Kidney capillary endothelial cell (primary cell): ENCODE data around the gene CGB7.
"Not testable (repeated sequence)": the region's sequence is repeated elsewhere in the genome, so short reads cannot be mapped to it uniquely, and the experiment has no call there.

Experiments used
- DNase-seq: peaks from one replicate; pipeline ENCODE4 v3.0.0-alpha.2; 2018; ENCODE audit warnings: low spot score

The CGB7 gene

DNA sequence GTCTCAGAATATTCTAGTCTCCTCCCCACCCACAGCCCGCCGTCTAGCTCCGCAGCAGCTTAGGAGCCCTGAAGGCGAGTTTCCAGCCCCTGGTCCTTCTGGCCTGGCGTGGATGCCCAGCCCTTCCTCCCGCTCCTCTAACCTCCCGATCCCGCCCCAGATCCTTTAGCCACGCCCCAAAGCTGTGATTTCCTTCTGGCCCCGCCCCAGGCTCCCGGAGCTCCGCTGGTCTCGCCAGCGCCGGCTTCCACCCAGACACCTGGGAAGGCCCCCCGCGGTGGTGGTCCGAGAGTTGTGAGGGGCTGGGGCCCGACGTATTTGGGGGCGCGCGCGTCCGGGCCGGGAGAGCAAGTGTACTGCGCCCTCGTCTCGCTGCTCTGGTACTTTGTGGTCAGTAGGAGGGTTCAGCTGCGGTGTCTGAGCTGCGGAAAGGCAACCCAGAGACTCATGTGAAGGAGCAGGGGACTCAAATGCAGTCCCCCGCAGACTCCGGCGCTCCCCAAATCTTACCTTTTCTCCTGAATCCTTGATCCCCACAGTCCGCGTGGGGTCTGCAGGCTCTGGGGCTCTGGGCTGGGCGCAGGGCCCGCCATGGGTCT, at the start of gene CGB7:
Gene CGB7, minus strand, starts transcription at position 114 of the 599 bp plus-strand sequence. CDS start 2,374 bp downstream, outside the sequence.
- DNase-seq, result peak; percentile 59

DNA sequence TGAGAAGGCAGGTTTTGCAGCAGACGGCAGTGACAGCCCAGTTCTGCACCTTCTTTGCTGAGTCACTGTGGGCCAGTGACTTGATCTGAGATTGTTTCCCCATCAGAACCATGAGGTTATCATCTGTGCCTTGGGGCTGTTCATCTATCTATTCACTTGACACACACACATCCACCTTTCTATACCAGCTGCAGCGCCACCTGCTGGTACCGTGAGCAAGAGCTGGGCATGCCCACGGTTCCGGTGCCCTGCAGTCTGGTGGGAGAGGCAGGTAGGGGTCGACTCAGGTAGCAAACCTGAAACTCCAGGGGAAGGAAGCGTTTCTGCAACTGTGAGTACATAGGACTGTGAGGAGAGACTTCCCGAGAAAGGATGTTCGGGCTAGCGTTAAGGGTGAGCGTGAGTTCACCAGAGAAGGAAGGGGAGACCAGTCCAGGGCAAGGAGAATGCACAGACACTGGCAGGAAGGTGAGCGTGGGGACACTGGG, 49.1 kb upstream of the CGB7 start:
- peak; percentile 42 for DNase-seq

DNA sequence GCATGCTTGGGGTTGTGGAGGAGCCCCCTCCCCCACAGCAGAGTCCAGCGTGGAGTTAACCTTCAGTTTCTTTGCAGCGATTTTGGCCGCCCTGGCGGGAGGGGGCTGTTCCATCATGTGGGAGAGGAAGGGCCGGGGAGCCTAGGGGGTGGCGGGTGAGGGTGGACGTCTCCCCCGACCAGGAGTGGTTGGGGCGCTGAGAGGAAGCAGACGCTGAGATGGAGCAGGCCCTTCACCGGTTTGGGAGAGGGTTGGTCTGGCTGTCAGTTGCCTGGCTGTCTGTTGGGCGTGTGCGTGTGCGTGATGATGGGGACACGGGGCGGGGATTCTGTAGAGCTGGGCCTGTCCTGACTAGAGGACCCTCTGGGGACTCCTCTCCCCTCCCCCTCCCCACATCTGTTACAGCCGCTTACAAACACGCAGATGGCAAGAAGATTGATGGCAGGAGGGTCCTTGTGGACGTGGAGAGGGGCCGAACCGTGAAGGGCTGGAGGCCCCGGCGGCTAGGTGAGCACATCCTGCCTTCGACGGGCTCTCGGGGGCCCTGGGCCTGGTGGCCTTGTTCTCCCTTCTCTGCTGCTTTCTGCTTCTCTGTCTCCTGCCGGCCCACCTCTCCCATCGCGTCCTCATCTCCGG, 46.8 kb upstream of the CGB7 start:
- no peak for DNase-seq

DNA sequence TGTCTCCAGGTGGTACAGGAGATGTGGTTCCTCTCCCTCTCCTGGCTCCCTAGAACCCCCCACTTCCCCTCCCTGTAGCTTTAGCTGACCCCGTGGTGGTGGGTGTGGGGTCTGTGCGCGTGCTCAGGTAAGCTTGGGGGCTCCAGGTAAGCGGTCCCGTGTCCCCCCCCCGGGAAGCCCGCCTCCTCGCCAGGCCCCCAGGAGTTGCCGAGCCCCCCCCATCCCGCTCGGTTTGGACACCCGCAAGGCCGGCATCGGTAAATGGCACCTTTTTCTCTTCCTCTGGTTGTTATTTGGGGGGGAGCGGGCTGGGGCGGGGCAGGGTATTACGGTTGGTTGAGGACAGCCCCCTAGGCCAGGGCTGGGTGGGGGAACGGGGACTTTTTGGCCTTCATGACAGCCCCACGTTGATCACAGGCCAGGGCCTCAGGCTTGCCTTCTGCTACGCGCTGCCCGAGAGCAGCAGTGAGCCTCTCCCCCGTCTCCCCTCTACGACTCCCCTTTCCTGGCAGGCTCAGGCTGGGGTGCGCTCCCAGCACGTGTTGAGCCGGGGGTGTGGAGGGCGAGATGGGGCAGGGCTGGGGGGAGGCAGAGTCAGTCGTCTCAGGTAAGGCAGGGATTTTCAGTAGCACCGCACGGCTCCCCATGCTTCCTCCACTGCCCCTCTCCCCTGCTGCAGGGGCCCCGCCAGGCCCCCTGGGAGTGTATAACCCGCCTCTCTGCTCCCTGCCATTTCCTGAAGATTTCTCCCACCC, 46.0 kb upstream of the CGB7 start:
- no peak for DNase-seq

DNA sequence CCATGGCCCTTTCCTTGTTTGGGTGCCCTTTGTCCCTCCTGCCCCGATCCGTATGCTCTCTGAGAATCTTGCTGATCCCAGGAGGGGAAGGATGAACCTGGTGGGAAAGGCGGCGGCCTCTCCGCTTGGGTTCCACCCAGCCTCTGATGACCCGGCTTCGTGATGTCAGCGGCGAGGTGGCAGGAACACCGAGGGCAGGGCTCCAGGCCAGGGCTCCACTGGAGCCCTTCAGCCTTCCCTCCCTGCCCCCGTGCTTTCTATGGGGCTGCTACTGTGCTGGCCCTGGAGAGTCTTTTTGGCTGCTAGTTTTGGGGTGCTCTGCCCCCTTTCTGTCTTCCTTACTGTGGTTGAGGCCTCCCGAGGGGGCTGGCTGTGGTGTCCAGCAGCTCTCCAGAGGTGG, 44.8 kb upstream of the CGB7 start:
- DNase-seq, result no peak

DNA sequence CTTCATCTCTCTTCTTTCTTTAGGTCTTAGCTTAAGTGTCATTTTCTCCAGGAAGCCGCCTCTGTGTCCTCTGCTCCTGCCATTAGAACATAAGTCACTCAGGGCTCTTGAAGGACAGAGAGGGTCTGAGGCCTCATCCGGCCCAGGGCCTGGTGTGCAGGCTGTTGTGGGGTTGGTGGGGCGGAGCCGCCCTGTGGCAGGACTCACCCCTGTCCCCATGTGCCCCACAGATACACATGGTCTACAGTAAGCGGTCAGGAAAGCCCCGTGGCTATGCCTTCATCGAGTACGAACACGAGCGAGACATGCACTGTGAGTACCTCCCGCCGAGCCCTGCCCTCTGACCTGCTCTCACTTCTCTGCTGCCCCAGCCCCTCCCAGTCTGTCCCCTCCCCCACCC, 43.6 kb upstream of the CGB7 start:
- no peak for DNase-seq

DNA sequence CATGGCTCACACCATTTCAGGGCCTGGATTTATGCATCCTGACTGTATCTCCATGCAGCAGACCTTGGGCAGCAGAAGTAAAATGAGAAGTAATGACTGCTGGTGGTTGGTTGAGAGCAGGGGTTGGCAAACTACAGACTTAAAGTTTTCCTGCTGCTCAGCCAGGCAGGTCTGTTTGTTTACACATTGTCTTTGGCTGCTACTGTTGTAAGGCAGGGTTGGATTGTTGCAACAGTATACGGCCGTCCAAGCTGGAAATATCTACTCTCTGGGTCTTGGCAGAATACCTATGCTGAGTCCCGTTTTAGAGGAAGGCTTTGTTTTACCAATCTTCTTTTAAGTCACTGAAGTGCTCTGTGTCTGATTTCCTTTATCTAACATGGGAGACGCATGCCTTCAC, 41.2 kb upstream of the CGB7 start:
- DNase-seq, result no peak

DNA sequence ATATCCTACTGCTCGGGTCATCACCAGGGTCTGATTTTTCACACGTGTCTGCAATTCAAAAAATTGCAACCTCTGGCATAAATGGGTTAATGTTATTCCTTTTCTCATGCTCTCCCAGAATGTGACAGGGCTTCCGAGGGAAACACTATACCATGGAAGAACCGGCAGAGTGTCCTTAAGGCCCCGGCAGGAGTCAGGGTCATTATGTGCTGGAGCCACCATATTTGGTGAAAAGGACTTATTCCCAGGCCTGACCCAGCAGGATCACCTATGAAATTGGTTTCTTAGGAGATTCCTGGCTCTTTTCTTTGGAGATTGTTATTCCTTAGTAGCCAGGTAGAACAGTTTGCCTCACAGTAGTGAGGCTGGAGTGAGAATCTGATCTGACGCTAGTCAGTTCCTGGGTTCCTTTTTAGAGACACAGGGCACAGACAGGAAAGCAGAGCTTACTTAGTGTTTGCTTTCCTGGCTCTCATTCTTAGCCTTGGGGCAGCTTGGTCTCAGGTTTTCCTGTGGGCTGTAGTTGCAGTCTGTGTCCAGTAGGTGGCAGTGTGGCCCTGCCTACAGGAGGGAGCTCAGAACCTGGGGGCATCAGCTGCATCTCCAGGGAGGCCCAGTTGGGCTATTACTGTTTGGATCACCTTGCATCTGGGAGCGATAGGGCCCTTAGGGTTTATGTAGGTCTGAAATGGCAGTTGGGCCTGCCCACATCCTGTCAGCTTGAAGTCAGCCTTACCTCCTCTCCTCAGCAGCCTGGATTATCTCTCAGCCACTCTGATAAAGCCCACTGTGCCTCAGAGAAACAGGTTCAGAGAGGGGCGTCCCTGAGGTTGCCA, 40.1 kb upstream of the CGB7 start:
- DNase-seq, result peak; percentile 62

DNA sequence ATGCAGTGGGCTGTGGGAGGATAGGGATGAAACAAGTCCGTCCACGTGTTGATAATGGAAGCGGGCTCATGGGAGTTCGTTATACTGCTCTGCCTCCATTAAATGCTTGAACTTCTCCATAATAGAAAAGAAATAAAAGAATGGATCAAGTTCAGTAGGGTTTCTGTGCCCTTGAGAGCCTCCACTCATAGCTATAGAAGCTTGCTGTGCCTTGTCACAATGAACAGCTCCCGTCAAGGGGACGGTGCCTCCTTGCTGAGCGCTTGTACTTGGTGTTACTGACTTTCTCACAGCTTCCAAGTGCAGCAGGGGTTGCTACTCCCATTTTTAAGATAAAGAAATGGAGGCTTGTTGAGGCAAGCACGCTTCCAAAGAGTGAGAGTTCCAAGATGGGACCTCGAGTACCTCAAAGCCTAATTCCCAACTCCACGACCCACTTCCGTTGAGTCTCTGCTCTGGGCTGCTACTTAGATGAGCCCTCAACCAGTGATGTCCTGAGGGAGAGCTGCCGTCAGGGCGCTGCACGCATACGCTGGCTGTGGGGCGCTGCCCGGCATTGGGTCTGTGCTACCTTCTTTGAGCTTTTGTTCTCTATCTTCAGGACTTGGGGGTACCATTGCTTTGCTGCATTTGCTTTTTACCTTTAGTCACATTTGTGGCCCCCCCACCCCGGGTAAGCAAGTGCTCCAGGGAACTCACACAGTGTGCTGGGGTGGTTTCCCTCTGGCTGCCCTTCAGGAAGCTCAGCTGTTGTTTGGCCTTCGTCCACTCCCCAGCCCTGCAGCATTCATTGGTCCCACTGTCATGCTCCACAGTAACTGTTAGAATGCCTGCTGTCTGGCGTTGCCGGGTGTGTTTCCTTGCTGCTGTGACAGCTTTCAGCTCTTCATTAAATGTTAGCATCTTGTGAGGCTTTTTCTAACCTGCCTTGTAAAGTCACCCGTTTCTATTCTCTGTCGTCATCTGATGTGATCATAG, 37.2 kb upstream of the CGB7 start:
- DNase-seq, result no peak

DNA sequence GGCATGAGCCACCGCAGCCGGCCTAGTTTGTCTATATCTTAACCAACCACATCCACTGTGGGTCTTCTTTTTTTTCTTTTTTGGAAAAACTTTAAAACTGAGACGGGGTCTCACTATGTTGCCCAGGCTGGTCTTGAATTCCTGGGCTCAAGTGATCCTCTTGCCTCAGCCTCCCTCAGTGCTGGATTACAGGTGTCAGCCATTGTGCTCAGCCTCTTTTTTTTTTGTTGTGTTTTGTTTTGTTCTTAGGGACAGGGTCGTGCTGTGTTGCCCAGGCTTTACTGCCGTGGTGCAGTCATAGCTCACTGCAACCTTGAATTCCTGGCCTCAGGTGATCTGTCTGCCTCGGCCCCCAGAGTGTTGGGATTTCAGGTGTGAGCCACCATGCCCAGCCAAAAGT, 35.1 kb upstream of the CGB7 start:
- DNase-seq, result no peak

DNA sequence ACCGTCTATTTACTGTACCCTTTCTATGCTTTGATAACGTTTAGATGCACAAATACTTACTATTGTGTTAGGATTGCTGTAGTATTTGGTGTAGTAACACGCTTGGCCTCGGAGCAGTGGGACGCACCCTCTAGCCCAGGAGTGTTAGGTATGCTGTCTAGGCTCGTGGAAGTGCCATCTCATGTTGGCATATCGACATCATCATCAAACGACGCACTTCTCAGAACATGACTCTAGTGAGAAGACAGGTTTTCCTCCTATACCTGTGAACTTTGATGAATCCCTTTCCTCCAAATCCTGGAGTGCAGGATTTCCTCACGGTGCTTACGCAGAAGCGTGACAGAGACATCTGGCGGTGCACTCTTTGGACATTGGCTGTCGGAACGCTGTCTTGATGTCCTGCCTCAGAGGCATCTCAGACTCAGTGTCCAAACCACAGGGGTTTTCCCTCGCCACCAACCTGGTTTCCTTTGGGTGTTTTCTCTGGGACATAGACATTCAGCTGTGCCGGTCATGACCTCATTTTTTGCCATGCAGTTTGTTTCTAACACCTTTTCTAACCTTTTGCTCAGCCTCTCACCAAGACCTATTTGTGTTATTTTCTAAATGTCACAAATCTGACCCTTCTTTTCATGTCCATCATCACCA, 34.0 kb upstream of the CGB7 start:
- no peak for DNase-seq

DNA sequence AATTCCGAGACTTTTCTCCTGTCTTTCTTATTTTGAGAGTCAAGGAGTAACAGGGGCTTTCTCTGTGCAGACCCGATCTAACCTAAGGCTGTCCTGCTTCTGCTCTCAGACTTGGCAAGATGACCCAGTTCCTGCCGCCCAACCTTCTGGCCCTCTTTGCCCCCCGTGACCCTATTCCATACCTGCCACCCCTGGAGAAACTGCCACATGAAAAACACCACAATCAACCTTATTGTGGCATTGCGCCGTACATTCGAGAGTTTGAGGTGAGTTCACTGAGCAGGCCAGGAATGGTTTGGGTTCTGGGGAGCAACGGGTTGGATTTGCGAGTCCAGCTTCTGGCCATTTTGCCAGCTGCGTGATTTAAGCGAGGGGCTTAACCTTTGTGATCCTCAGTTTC, 28.7 kb upstream of the CGB7 start:
- DNase-seq, result no peak

DNA sequence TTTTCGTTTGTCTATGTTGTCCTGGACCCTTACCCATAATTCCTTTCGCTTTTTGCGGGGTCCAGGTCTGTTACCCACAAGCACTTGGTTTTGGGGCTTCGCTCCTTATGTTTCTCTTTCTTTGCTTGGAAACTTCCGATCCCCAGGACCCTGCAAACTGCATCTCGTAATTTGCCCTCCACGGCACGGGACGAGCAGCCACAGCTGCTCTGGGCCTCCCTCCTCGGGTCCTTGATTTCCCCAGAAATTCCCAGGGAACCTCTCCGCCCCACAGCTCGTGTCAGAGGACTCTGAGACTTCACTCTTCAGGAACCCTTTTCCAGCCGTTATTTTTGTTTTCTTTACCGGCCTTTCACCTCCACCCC, 28.3 kb upstream of the CGB7 start:
- no peak for DNase-seq

DNA sequence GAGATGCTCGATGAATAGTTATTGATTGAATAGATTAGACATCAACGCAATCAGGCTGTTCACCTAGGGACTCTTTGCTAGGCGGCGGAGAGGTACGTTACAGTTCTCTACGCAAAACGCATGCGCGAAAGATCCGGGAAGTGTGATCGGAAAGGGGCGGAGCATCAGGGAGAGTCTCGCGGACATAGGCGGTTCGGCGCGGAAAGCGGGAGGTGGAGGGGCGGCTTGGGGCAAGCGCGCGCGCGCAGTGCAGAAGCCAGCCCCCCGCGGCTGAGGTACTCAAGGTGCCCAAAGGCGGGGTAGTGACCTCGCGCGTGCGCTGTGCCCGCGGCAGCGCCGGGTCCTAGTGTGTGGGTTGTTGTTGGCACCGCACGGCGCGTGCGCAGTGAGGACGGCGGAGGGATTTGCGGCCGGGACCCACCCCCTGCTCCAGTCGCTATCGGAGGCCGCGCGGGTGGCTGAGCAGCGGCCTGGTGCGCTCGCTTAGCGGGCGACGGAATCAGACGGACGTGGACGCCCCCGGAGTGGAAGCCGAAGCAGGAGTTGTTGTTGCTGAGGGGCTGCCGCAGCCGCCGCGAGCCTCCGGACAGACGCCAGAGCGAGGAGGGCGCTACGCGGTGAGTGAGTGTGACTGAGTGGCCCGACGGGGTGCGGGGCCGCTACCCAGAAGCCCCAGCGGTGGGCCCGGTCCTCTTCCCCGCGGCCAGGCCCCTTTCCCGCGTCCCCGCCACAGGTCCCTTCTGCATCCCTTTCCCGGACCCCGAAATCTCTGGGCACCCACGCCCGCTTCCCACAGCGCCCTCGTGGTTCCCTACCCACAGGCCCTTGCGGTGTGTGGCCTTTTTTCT, 27.7 kb upstream of the CGB7 start, which contains the start of gene SNRNP70:
Gene SNRNP70, plus strand, starts transcription at position 432 of the 848 bp plus-strand sequence. CDS start 964 bp downstream, outside the sequence.
- DNase-seq, result peak; percentile 99

DNA sequence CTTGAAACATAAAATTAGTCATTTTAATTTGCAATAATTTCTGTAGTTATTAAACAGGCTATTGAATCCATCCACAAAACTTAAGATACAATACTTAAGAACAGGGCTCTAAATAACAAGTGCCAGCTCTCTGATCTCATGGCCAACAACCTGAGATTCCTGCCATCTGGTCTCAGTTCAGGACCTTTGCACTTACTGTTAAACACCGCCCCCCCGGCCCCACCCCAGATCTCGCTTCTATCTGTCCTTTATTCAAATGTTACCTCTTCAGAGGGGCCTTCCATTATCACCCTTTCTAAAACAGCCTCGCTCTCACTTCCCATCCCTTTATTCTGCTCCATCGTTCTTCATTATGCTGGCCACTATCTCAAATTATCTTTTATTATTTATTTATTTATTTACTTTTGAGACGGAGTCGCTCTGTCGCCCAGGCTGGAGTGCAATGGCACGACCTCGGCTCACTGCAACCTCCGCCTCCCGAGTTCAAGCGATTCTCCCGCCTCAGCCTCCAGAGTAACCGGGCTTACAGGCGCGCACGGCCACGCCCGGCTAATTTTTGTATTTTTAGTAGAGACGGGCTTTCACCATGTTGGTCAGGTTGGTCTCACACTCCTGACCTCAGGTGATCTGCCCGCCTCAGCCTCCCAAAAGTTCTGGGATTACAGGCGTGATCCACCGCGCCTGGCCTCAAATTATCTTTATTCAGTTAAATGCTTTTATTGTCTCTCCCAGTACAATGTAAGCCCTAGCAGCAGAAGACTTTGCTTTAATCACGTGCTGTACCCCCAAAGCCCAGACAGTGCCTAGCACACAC, 26.9 kb upstream of the CGB7 start:
- DNase-seq, result no peak

DNA sequence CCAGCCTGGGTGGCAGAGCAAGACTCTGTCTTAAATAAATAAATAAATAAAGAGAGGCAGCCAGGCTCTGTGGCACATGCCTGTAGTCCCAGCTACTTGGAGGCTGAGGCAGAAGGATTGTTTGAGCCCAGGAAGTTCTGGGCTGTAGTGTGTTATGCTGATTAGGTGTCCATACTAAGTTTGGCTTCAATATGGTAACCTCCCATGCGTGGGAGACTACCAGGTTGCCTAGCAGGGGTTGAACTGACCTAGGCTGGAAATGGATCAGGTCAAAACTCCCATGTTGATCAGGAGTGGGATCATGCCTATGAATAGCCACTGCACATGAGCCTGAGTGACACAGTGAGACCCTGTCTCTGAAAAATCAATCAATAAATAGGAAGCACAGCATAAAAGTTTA, 23.7 kb upstream of the CGB7 start:
- DNase-seq, result no peak

DNA sequence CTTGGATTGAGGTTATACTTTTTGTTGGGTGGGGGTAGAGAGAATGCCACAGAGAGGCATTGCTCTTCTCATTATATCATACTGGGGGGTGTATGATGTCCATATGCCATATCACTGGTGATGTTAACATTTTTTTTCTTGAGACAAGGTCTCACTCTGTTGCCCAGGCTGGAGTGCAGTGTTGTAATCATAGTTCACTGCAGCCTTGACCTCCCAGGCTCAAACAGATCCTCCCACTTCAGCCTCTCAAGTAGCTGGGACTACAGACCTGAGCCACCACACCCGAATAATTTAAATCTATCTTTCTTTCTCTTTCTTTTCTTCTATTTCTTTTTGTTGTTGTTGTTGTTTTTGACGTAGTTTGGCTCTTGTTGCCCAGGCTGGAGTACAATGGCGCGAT, 22.8 kb upstream of the CGB7 start:
- DNase-seq, result no peak

DNA sequence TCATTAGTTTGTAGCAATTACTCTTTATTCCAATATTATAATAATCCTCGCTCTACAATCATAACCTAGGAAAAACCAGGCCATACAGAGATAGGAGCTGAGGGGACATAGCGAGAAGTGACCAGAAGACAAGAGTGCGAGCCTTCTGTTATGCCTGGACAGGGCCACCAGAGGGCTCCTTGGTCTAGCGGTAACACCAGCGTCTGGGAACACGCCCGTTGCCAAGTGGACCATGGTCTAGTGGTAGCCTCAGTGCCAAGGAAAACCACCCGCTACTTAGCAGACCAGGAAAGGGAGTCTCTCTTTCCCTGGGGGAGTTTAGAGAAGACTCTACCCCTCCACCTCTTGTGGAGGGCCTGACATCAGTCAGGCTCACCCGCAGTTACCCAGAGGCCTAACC, 17.3 kb upstream of the CGB7 start:
- not testable (repeated sequence) for DNase-seq
